PC-9 (cell line): ENCODE measurements around the gene RENBP. TPM values are rescaled to one million over a fixed set of nuclear protein-coding genes. Genes with fewer than 3 reads are reported as not detected.

Experiments used
- BruUV-seq: library from RNA; stranded (reverse); fragments of 400-500 nt; replicated peaks from 2 replicates; lab custom pipeline; 2021; lab: Mats Ljungman, UMichigan
- CTCF ChIA-PET: fragments of 300-600 bp; sonication (Branson Sonifier 250); formaldehyde crosslinking; loops from one replicate; lab custom pipeline; 2022; ENCODE audit warnings: antibody characterized with exemption; lab: Charles Lee
- POLR2A ChIA-PET: fragments of 300-600 bp; sonication (Branson Sonifier 250); formaldehyde crosslinking; loops from one replicate; lab custom pipeline; 2022; ENCODE audit warnings: antibody characterized with exemption; ENCODE audit not compliant: unreplicated experiment; lab: Charles Lee
- DNase-seq, 2 experiments: peaks; one replicate each; pipeline versions ENCODE4 v3.0.0 to v3.0.0-alpha.2; 2015 to 2022; ENCODE audit warnings: mixed read lengths in 1 of 2
- H2AFZ ChIP-seq: fragments of 200-600 bp; sonication (generic); 2 replicates; pipeline ENCODE4 v1.8.1; 2017; ENCODE audit warnings: antibody characterized with exemption
- H3F3A ChIP-seq: fragments of 200-600 bp; sonication (generic); 2 replicates; pipeline ENCODE4 v1.8.1; 2017; ENCODE audit warnings: antibody characterized with exemption, mild to moderate bottlenecking, low read depth; ENCODE audit not compliant: insufficient read depth
- H3K27ac ChIP-seq: fragments of 200-600 bp; sonication (generic); 2 replicates; pipeline ENCODE4 v1.6.1; 2016; ENCODE audit warnings: mixed run types
- H3K27me3 ChIP-seq: fragments of 200-600 bp; sonication (generic); 2 replicates; pipeline ENCODE4 v1.6.1; 2016; ENCODE audit warnings: low read depth, mixed run types; ENCODE audit not compliant: insufficient read depth
- H3K36me3 ChIP-seq: fragments of 200-600 bp; sonication (generic); 2 replicates; pipeline ENCODE4 v1.6.1; 2016; ENCODE audit warnings: low read depth, mixed run types
- H3K4me1 ChIP-seq: fragments of 200-600 bp; sonication (generic); replicated peaks from 2 replicates; pipeline ENCODE4 v1.6.1; 2016; ENCODE audit warnings: mixed run types; ENCODE audit not compliant: insufficient read depth
- H3K4me2 ChIP-seq: fragments of 200-600 bp; sonication (generic); 2 replicates; pipeline ENCODE4 v1.6.1; 2017; ENCODE audit warnings: mixed run types
- H3K4me3 ChIP-seq: fragments of 200-600 bp; sonication (generic); 2 replicates; pipeline ENCODE4 v1.6.1; 2016; ENCODE audit warnings: mixed run types
- H3K79me2 ChIP-seq: fragments of 200-600 bp; sonication (generic); 2 replicates; pipeline ENCODE4 v1.6.1; 2017; ENCODE audit warnings: low read depth, mixed run types
- H3K9me2 ChIP-seq: fragments of 200-600 bp; sonication (generic); 2 replicates; pipeline ENCODE4 v1.8.1; 2017; ENCODE audit warnings: mild to moderate bottlenecking; ENCODE audit not compliant: insufficient read depth
- H3K9me3 ChIP-seq: fragments of 200-600 bp; sonication (generic); 2 replicates; pipeline ENCODE4 v1.8.1; 2016; ENCODE audit warnings: low read depth; ENCODE audit not compliant: insufficient read depth
- H4K20me1 ChIP-seq: fragments of 200-600 bp; sonication (generic); 2 replicates; pipeline ENCODE4 v1.8.1; 2017; ENCODE audit not compliant: insufficient read depth
- EZH2 ChIP-seq: fragments of 200-600 bp; sonication (generic); IDR thresholded peaks from 2 replicates; pipeline ENCODE4 v1.8.0; 2017; ENCODE audit warnings: antibody characterized with exemption, low read depth
- intact Hi-C: fragments of 100-400 bp; cut with micrococcal nuclease; formaldehyde crosslinking; loops from one replicate; pipeline ENCODE4 v1.10.0; 2022; ENCODE audit not compliant: unreplicated experiment
- total RNA-seq: library from RNA; stranded (reverse); gene quantifications from 2 replicates; pipeline ENCODE4 v1.2.3, GENCODE V29; 2021
- TF ChIP-seq, protein P1 (sequence below): fragments of 200-600 bp; sonication (generic); conservative IDR thresholded peaks from 2 replicates; pipeline ENCODE4 v1.6.1; 2017; ENCODE audit warnings: mixed run types, antibody characterized with exemption, mild to moderate bottlenecking, moderate library complexity

RENBP gene
- total RNA-seq, 1 experiment from 2014 or later = 6.8 TPM

DNA sequence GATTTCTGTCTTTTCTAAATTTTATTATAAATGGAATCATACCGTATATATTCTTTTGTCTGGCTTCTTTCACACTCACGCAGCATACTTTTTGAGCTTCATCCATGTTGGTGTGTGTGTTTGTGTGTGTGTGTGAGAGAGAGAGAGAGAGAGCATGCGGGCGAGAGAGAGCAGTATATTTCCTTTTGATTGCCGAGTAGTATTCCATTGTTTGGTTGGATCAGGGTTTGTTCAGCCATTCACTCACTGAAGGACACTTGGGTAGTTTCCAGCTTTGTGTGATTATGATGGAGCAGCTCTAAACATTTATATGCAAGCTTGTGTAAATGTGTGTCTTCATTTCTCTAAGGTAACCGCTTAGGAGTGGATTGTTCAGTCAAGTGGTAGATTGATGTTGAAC lies 55.3 kb downstream of the RENBP start:
- Histone ChIP-seq H3K4me2 (no peak overlapping the region), H3K4me1 (0 out of 2 replicates have a peak, but pooled peaks cover 12% of the 10 kb centered on the region), H3K79me2 (no peaks in the 10 kb centered on the region), H3K9me2 (no peaks in the 10 kb centered on the region), H2AFZ (no peak overlapping the region), H3K36me3 (no peaks in the 10 kb centered on the region), H3K4me3 (no peak overlapping the region), H3K9me3 (no peaks in the 10 kb centered on the region), H4K20me1 (no peaks in the 10 kb centered on the region; the same call in 1 of the 2 replicates), H3F3A (no peaks in the 10 kb centered on the region), H3K27me3 (peaks cover 11% of the 10 kb centered on the region), H3K27ac (no peak overlapping the region)
- TF ChIP-seq, protein P1, sequence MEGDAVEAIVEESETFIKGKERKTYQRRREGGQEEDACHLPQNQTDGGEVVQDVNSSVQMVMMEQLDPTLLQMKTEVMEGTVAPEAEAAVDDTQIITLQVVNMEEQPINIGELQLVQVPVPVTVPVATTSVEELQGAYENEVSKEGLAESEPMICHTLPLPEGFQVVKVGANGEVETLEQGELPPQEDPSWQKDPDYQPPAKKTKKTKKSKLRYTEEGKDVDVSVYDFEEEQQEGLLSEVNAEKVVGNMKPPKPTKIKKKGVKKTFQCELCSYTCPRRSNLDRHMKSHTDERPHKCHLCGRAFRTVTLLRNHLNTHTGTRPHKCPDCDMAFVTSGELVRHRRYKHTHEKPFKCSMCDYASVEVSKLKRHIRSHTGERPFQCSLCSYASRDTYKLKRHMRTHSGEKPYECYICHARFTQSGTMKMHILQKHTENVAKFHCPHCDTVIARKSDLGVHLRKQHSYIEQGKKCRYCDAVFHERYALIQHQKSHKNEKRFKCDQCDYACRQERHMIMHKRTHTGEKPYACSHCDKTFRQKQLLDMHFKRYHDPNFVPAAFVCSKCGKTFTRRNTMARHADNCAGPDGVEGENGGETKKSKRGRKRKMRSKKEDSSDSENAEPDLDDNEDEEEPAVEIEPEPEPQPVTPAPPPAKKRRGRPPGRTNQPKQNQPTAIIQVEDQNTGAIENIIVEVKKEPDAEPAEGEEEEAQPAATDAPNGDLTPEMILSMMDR = no peak
- no peak for TF ChIP-seq EZH2
- POLR2A ChIA-PET = no interaction called here
- CTCF ChIA-PET = no interaction called here
- no peak for DNase-seq
- intact Hi-C loops = loop anchor here (10.0 kb wide), 2 partner anchors 94 to 184 kb away; partner anchors contain the start of genes IDH3G and SSR4
- BruUV-seq = no TSS peak

DNA sequence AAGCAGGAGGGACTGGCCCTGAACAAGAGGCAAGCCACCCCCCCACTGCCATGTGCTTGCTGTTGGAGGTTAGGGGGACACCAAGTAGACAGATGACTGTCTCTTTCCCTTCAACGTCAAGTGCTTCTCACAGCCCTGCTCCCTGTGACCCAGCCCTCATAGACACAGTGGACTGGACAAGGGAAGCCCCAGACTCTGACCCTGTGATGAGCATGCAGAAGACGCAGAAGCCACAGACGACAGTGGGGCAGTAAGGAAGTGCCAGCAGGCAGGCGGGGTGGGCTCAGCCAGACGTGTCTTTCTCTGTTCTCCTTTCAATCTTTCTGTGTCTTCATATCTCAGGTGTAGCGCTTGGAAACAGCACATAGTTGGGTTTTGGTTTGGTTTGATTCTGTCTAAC lies 56.1 kb downstream of the RENBP start:
- intact Hi-C loops = loop anchor here (10.0 kb wide), 2 partner anchors 94 to 184 kb away; partner anchors contain the start of genes IDH3G and SSR4
- Histone ChIP-seq H4K20me1 (no peaks in the 10 kb centered on the region; the same call in 1 of the 2 replicates), H3K9me3 (no peaks in the 10 kb centered on the region), H3K27me3 (peaks cover 11% of the 10 kb centered on the region), H3F3A (no peaks in the 10 kb centered on the region), H3K4me3 (no peak overlapping the region), H3K9me2 (no peaks in the 10 kb centered on the region), H3K27ac (no peak overlapping the region), H2AFZ (no peak overlapping the region), H3K4me1 (0 out of 2 replicates have a peak, but pooled peaks cover 12% of the 10 kb centered on the region), H3K79me2 (no peaks in the 10 kb centered on the region), H3K4me2 (no peak overlapping the region), H3K36me3 (no peaks in the 10 kb centered on the region)
- CTCF ChIA-PET = no interaction called here
- no TSS peak for BruUV-seq
- no peak for DNase-seq
- TF ChIP-seq, protein P1 = no peak
- TF ChIP-seq EZH2 = no peak
- POLR2A ChIA-PET = no interaction called here

DNA sequence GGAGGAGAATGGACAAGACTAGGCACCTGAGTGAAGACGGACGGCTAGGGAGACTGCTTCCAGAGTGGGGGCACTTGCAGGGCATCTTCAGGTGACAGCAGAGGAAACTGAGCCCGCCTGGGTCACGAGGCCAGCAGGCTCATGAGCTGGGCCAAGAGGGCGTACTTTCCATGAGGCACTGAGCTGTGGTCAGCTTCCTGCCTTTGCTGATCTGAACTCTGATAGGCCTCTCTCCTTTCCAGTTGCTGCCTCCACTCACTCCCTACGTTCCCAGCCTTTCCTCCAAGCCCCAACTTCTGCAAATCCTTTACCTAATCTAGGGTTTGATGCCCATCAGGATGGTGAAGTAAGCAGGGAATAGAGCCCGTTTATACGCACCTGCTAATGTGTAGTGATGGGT lies 57.1 kb downstream of the RENBP start:
- Histone ChIP-seq H3K4me2 (peak overlapping the region; percentile 23; the same call in 1 of the 2 replicates), H3K9me3 (no peaks in the 10 kb centered on the region), H3K9me2 (no peaks in the 10 kb centered on the region), H3K36me3 (no peaks in the 10 kb centered on the region), H2AFZ (no peak overlapping the region), H3K4me1 (0 out of 2 replicates have a peak, but pooled peaks cover 12% of the 10 kb centered on the region), H3F3A (no peaks in the 10 kb centered on the region), H4K20me1 (no peaks in the 10 kb centered on the region; the same call in 1 of the 2 replicates), H3K79me2 (no peaks in the 10 kb centered on the region), H3K27ac (no peak overlapping the region), H3K4me3 (no peak overlapping the region), H3K27me3 (peaks cover 11% of the 10 kb centered on the region)
- no peak for DNase-seq
- BruUV-seq = no TSS peak
- intact Hi-C loops = loop anchor here (2.0 to 10.0 kb wide), 3 partner anchors 13 to 183 kb away; partner anchors contain the start of genes IDH3G and SSR4
- no peak for TF ChIP-seq EZH2
- TF ChIP-seq, protein P1 = no peak
- POLR2A ChIA-PET = interaction anchor here (0.5 to 0.6 kb wide), 2 partner anchors 46 to 168 kb away, joined by 3 to 6 read pairs; no protein-coding TSS in a partner anchor
- CTCF ChIA-PET = interaction anchor here (0.5 to 0.6 kb wide), 3 partner anchors 14 to 237 kb away, joined by 4 to 5 read pairs (median 4); no protein-coding TSS in a partner anchor
